Activated CD8-positive, alpha-beta T cell treated with anti-CD3 and anti-CD28 coated beads for 36 hours (primary cell): Measurements from ENCODE around the gene FOXN3. TPM values are rescaled to one million over a fixed set of nuclear protein-coding genes. Genes with fewer than 3 reads are reported as not detected.

Source experiments
- ATAC-seq: fragments of 200-7000 bp; cut with Tn5 transposase; one replicate; pipeline ENCODE4 v1.10.0; 2021; ENCODE audit warnings: mild to moderate bottlenecking, moderate library complexity
- CTCF ChIA-PET: fragments of 350-600 bp; sonication (Branson Sonifier 250); formaldehyde crosslinking; loops from one replicate; lab custom pipeline; 2021; ENCODE audit warnings: antibody characterized with exemption; lab: Charles Lee
- POLR2A ChIA-PET: fragments of 350-600 bp; sonication (Branson Sonifier 250); formaldehyde crosslinking; loops from one replicate; lab custom pipeline; 2021; ENCODE audit warnings: antibody characterized with exemption; lab: Charles Lee
- DNase-seq: peaks from one replicate; pipeline ENCODE4 v3.0.0-alpha.2; 2020
- H3K27ac Mint-ChIP-seq: one replicate; pipeline ENCODE4 v1.8.0; 2021; ENCODE audit warnings: mild to moderate bottlenecking, mixed read lengths
- H3K27me3 Mint-ChIP-seq: one replicate; pipeline ENCODE4 v1.8.0; 2021; ENCODE audit warnings: mixed read lengths
- H3K36me3 Mint-ChIP-seq: one replicate; pipeline ENCODE4 v1.8.0; 2021; ENCODE audit warnings: low read depth, mixed read lengths
- H3K4me1 Mint-ChIP-seq: one replicate; pipeline ENCODE4 v1.8.0; 2021; ENCODE audit warnings: low read depth, mixed read lengths
- H3K4me3 Mint-ChIP-seq: one replicate; pipeline ENCODE4 v1.8.0; 2021; ENCODE audit warnings: mild to moderate bottlenecking, moderate library complexity, mixed read lengths
- H3K9me3 Mint-ChIP-seq: one replicate; pipeline ENCODE4 v1.8.0; 2021; ENCODE audit warnings: mixed read lengths
- intact Hi-C: fragments of 100-400 bp; cut with micrococcal nuclease; formaldehyde crosslinking; loops from one replicate; pipeline ENCODE4 v1.10.0; 2022
- total RNA-seq, 2 experiments: library from RNA; stranded (reverse); gene quantifications; one replicate each; pipeline ENCODE4 v1.2.3, GENCODE V29; 2021
- TF ChIP-seq, protein P1 (sequence below): fragments of 200-600 bp; IDR thresholded peaks from one replicate; pipeline ENCODE4 v1.8.0; 2022; ENCODE audit warnings: antibody characterized with exemption, mild to moderate bottlenecking

Gene FOXN3
- total RNA-seq, 2 experiments from 2014 or later: 83.4 to 85.0 TPM

DNA sequence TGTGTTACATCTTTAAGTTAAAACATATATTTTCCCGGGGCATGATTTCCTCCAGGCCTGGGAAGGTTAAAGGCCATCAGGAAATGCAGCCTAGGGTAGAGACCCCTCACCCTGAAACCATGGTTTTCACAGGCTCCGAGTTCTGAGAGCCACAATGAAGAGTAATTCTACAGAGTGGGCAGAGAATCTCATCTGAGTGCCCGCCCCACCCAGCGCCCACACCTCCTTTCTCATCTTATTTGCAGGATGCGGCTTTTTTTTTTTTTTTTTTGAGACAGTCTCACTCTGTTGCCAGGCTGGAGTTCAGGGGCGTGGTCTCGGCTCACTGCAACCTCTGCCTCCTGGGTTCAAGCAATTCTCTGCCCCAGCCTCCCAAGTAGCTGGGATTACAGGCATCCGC, 170.7 kb downstream of the FOXN3 start:
- no peak overlapping the region for H3K4me3 Mint-ChIP-seq
- intact Hi-C loops: no loop called here
- DNase-seq (peak; percentile 50), ATAC-seq (peak; percentile 49)
- peaks cover 64% of the 10 kb centered on the region for H3K4me1 Mint-ChIP-seq
- H3K9me3 Mint-ChIP-seq: peaks cover 9% of the 10 kb centered on the region
- H3K27me3 Mint-ChIP-seq: no peaks in the 10 kb centered on the region
- TF ChIP-seq, protein P1, sequence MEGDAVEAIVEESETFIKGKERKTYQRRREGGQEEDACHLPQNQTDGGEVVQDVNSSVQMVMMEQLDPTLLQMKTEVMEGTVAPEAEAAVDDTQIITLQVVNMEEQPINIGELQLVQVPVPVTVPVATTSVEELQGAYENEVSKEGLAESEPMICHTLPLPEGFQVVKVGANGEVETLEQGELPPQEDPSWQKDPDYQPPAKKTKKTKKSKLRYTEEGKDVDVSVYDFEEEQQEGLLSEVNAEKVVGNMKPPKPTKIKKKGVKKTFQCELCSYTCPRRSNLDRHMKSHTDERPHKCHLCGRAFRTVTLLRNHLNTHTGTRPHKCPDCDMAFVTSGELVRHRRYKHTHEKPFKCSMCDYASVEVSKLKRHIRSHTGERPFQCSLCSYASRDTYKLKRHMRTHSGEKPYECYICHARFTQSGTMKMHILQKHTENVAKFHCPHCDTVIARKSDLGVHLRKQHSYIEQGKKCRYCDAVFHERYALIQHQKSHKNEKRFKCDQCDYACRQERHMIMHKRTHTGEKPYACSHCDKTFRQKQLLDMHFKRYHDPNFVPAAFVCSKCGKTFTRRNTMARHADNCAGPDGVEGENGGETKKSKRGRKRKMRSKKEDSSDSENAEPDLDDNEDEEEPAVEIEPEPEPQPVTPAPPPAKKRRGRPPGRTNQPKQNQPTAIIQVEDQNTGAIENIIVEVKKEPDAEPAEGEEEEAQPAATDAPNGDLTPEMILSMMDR: no peak
- CTCF ChIA-PET: no interaction called here
- POLR2A ChIA-PET: interaction anchor here (0.6 kb wide), 1 partner anchor 17 kb away, joined by 4 read pairs; no protein-coding TSS in a partner anchor
- peaks cover 30% of the 10 kb centered on the region for H3K36me3 Mint-ChIP-seq
- H3K27ac Mint-ChIP-seq: peak overlapping the region; percentile 47

DNA sequence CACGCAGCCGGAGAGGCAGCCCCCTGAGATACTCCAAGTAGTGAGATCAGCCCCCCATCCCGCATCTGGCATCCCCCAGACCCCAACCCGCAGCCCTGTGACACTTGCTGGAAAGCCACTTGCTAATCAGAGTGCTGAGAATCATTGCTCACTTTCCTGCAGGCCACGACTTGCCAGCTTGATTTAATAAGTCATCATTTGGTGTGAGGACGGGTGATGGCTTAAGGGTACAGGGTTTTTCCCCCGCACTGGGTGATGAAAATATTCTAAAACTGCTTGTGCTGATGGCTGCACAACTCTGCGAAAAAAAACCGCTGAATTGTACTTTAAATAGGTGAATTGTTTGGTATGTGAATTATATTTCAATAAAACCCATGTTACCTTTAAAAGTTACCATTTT, 171.2 kb downstream of the FOXN3 start:
- intact Hi-C loops: no loop called here
- ChIA-PET CTCF (no interaction called here), POLR2A (no interaction called here)
- Mint-ChIP-seq H3K36me3 (peaks cover 30% of the 10 kb centered on the region), H3K9me3 (peaks cover 4% of the 10 kb centered on the region), H3K4me3 (no peak overlapping the region), H3K27ac (no peak overlapping the region), H3K27me3 (no peaks in the 10 kb centered on the region), H3K4me1 (peaks cover 64% of the 10 kb centered on the region)
- peak; percentile 65 for ATAC-seq
- TF ChIP-seq, protein P1: no peak
- peak; percentile 31 for DNase-seq

DNA sequence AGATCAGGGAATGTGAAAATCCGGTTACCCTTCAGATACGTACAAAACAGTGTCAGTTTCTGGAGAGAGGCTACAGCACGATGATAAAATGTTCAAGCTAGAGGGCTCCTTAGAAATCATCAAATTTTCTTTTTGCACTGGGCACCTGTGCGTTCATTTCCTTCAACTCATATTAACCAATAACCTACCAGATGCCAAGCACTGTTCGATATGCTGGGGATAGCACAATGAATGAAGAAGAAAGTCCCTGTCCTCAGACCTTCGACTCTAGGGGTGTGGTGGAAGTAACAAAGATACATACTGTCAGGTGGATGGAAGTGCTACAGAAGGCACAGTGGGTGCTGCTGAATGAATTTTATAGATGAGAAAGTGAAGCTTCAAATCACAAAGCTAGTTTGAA, 172.3 kb downstream of the FOXN3 start:
- DNase-seq (no peak), ATAC-seq (no peak)
- H3K4me1 Mint-ChIP-seq: peaks cover 67% of the 10 kb centered on the region
- H3K4me3 Mint-ChIP-seq: no peak overlapping the region
- no peaks in the 10 kb centered on the region for H3K27me3 Mint-ChIP-seq
- CTCF ChIA-PET: interaction anchor here (1.2 kb wide), 1 partner anchor 67 kb away, joined by 3 read pairs; no protein-coding TSS in a partner anchor
- H3K9me3 Mint-ChIP-seq: no peaks in the 10 kb centered on the region
- TF ChIP-seq, protein P1: no peak
- POLR2A ChIA-PET: no interaction called here
- H3K27ac Mint-ChIP-seq: peak overlapping the region; percentile 9
- H3K36me3 Mint-ChIP-seq: peaks cover 32% of the 10 kb centered on the region
- intact Hi-C loops: no loop called here

DNA sequence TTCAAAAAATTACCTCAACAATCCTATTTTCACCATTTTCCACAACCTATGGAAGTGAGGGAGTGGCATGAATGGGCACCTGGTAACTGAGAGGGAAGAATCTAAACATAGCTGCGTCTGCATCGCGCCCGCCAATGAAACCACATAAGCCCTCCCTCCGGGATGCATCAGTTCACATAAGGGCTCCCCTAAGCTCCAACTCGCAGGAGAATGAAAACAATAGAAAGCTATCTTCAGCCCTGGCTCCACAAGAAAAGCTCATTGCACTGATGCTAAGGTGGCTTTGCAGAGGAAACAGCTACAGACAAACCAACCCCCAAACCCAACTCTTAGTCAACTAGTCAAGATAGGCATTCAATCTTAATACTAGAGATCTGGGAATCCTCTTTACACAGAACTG, 173.3 kb downstream of the FOXN3 start:
- no peak overlapping the region for H3K27ac Mint-ChIP-seq
- TF ChIP-seq, protein P1: no peak
- ATAC-seq (no peak), DNase-seq (no peak)
- ChIA-PET CTCF (interaction anchor here (1.2 kb wide), 1 partner anchor 66 kb away, joined by 3 read pairs; no protein-coding TSS in a partner anchor), POLR2A (no interaction called here)
- no peak overlapping the region for H3K4me3 Mint-ChIP-seq
- intact Hi-C loops: no loop called here
- H3K27me3 Mint-ChIP-seq: no peaks in the 10 kb centered on the region
- H3K4me1 Mint-ChIP-seq: peaks cover 73% of the 10 kb centered on the region
- peaks cover 28% of the 10 kb centered on the region for H3K36me3 Mint-ChIP-seq
- no peaks in the 10 kb centered on the region for H3K9me3 Mint-ChIP-seq

DNA sequence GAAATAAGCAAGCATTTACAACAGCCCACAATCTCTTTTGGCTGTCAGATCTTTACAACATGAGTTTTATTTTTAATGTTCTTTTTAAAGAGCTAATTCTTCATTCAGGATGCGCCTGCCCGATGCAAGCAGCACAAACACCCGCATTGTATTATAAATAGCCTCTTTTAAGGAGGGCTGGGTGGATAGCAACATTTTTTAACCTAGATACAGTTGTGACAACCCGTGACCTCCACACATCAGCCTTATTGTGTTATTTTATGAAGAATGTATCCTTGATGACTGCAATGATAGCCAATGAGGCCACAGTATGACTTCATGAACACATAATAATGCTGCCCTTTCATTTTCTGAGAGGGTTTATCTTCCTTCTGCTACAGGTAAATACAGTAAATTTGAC, 173.7 kb downstream of the FOXN3 start:
- no peak overlapping the region for H3K4me3 Mint-ChIP-seq
- POLR2A ChIA-PET: no interaction called here
- ATAC-seq (no peak), DNase-seq (no peak)
- CTCF ChIA-PET: interaction anchor here (0.9 to 1.9 kb wide), 2 partner anchors 8 to 16 kb away, joined by 3 to 6 read pairs; no protein-coding TSS in a partner anchor
- H3K4me1 Mint-ChIP-seq: peaks cover 73% of the 10 kb centered on the region
- H3K9me3 Mint-ChIP-seq: no peaks in the 10 kb centered on the region
- H3K27ac Mint-ChIP-seq: no peak overlapping the region
- H3K36me3 Mint-ChIP-seq: peaks cover 28% of the 10 kb centered on the region
- H3K27me3 Mint-ChIP-seq: no peaks in the 10 kb centered on the region
- intact Hi-C loops: no loop called here
- TF ChIP-seq, protein P1: no peak
